ENCODE data around the gene NIPA2. TPM values are rescaled to one million over a fixed set of nuclear protein-coding genes. Genes with fewer than 3 reads are reported as not detected.
"Not testable (repeated sequence)": the region's sequence is repeated elsewhere in the genome, so short reads cannot be mapped to it uniquely, and the experiment has no call there.

Gene NIPA2
- total RNA-seq (10 to 100 TPM; 40.8 to 44.3 TPM), polyA plus RNA-seq (10 to 100 TPM; 35.9 to 44.8 (median 36.8) TPM), total RNA-seq (30.5 to 142 (median 66.1) reads per million in 6 experiments)

GRCh38 chr15:22838292-22839042 lies at the start of gene NIPA2:
Gene NIPA2, plus strand, starts transcription at chr15:22838666. Its CDS starts 13,066 bp downstream, at chr15:22851732.
- Mint-ChIP-seq H3K4me1 (peaks cover 17 to 38% (median 32%) of the 10 kb centered on the region in 4 donors), H3K27ac (peak within 1 kb of the TSS; percentile 83 to 97 (median 92)), H3K9me3 (no peaks in the 10 kb centered on the region), H3K4me3 (peak within 1 kb of the TSS; percentile 87 to 97 (median 93)), H3K27me3 (no peaks in the 10 kb centered on the region), H3K36me3 (peaks cover 0 to 24% (median 2%) of the 10 kb centered on the region in 3 donors)
- POLR2A ChIA-PET = interaction anchor here (0.5 to 1.2 kb wide), 5 partner anchors 29 to 216 kb away, joined by 3 to 6 read pairs (median 4); partner anchors contain the start of gene TUBGCP5
- ATAC-seq (peak; percentile 94 to 95), DNase-seq (peak; percentile 96 to 99 (median 98))

GRCh38 chr15:22794063-22794462 lies 44.4 kb upstream of the NIPA2 start:
- no peak for ATAC-seq
- Mint-ChIP-seq H3K27me3 (no peaks in the 10 kb centered on the region), H3K27ac (peak overlapping the region in 1 of 10 donors; percentile 54), H3K9me3 (peaks cover 0 to 5% (median 2%) of the 10 kb centered on the region in 9 donors), H3K4me1 (peaks cover 5 to 45% (median 30%) of the 10 kb centered on the region in 4 donors), H3K4me3 (peak overlapping the region in 1 of 10 donors; percentile 18), H3K36me3 (peaks cover 4% of the 10 kb centered on the region in 3 donors)
- POLR2A ChIA-PET = no interaction called here
- DNase-seq = no peak

- peak overlapping the region in 1 of 10 donors; percentile 54 for H3K27ac Mint-ChIP-seq
- no peak overlapping the region for H3K4me3 Mint-ChIP-seq
- H3K27me3 Mint-ChIP-seq = no peaks in the 10 kb centered on the region
- H3K4me1 Mint-ChIP-seq = peaks cover 6 to 44% (median 29%) of the 10 kb centered on the region in 4 donors
- H3K9me3 Mint-ChIP-seq = no peaks in the 10 kb centered on the region
- POLR2A ChIA-PET = no interaction called here
- DNase-seq (no peak), ATAC-seq (no peak)
- H3K36me3 Mint-ChIP-seq = peaks cover 0 to 4% (median 2%) of the 10 kb centered on the region in 3 donors
These were observed 43.8 kb upstream of the NIPA2 start for GRCh38 chr15:22794621-22795167.

GRCh38 chr15:22795206-22796063 lies 43.0 kb upstream of the NIPA2 start:
- ATAC-seq = no peak
- DNase-seq = no peak
- H3K4me1 Mint-ChIP-seq = peaks cover 6 to 49% (median 30%) of the 10 kb centered on the region in 4 donors
- H3K27ac Mint-ChIP-seq = peak overlapping the region in 3 of 10 donors; percentile 43 to 65 (median 45)
- no peak overlapping the region for H3K4me3 Mint-ChIP-seq
- H3K36me3 Mint-ChIP-seq = peaks cover 0 to 2% (median 2%) of the 10 kb centered on the region in 3 donors
- no peaks in the 10 kb centered on the region for H3K9me3 Mint-ChIP-seq
- no peaks in the 10 kb centered on the region for H3K27me3 Mint-ChIP-seq
- POLR2A ChIA-PET = no interaction called here

- POLR2A ChIA-PET = no interaction called here
- Mint-ChIP-seq H3K4me3 (no peak overlapping the region), H3K9me3 (no peaks in the 10 kb centered on the region), H3K36me3 (peaks cover 0 to 2% (median 0%) of the 10 kb centered on the region in 3 donors), H3K27me3 (no peaks in the 10 kb centered on the region), H3K27ac (peak overlapping the region in 5 of 10 donors; percentile 40 to 83 (median 66)), H3K4me1 (peaks cover 8 to 45% (median 30%) of the 10 kb centered on the region in 4 donors)
- ATAC-seq = no peak
- no peak for DNase-seq
These were observed 42.4 kb upstream of the NIPA2 start for GRCh38 chr15:22796079-22796478.

GRCh38 chr15:22799902-22800301 lies 38.6 kb upstream of the NIPA2 start:
- no peaks in the 10 kb centered on the region for H3K27me3 Mint-ChIP-seq
- POLR2A ChIA-PET = no interaction called here
- peaks cover 7 to 35% (median 17%) of the 10 kb centered on the region in 4 donors for H3K4me1 Mint-ChIP-seq
- no peaks in the 10 kb centered on the region for H3K9me3 Mint-ChIP-seq
- no peaks in the 10 kb centered on the region for H3K36me3 Mint-ChIP-seq
- peak overlapping the region in 1 of 10 donors; percentile 48 for H3K27ac Mint-ChIP-seq
- ATAC-seq (no peak), DNase-seq (no peak)
- no peak overlapping the region for H3K4me3 Mint-ChIP-seq

- H3K27ac Mint-ChIP-seq, H3K36me3 Mint-ChIP-seq, DNase-seq, POLR2A ChIA-PET, ATAC-seq, H3K9me3 Mint-ChIP-seq, H3K27me3 Mint-ChIP-seq, H3K4me3 Mint-ChIP-seq: not testable (repeated sequence)
- peaks cover 7 to 22% (median 16%) of the 10 kb centered on the region in 4 donors for H3K4me1 Mint-ChIP-seq
These were observed 35.5 kb upstream of the NIPA2 start for GRCh38 chr15:22803006-22803405.

- Mint-ChIP-seq H3K4me1 (peaks cover 6 to 28% (median 22%) of the 10 kb centered on the region in 4 donors), H3K27ac (no peak overlapping the region), H3K9me3 (no peaks in the 10 kb centered on the region), H3K4me3 (no peak overlapping the region), H3K27me3 (no peaks in the 10 kb centered on the region), H3K36me3 (no peaks in the 10 kb centered on the region)
- no peak for ATAC-seq
- POLR2A ChIA-PET = no interaction called here
- no peak for DNase-seq
These were observed 32.3 kb upstream of the NIPA2 start for GRCh38 chr15:22806156-22806555.

- POLR2A ChIA-PET = no interaction called here
- H3K4me1 Mint-ChIP-seq = peaks cover 4 to 26% (median 20%) of the 10 kb centered on the region in 4 donors
- H3K4me3 Mint-ChIP-seq = no peak overlapping the region
- H3K9me3 Mint-ChIP-seq = no peaks in the 10 kb centered on the region
- H3K27me3 Mint-ChIP-seq = no peaks in the 10 kb centered on the region
- DNase-seq (no peak), ATAC-seq (no peak)
- no peaks in the 10 kb centered on the region for H3K36me3 Mint-ChIP-seq
- peak overlapping the region in 1 of 10 donors; percentile 12 for H3K27ac Mint-ChIP-seq
These were observed 31.8 kb upstream of the NIPA2 start for GRCh38 chr15:22806664-22807063.

- H3K9me3 Mint-ChIP-seq, ATAC-seq, H3K27me3 Mint-ChIP-seq, DNase-seq, POLR2A ChIA-PET, H3K4me3 Mint-ChIP-seq, H3K36me3 Mint-ChIP-seq: not testable (repeated sequence)
- Mint-ChIP-seq H3K4me1 (peaks cover 4 to 19% (median 18%) of the 10 kb centered on the region in 4 donors), H3K27ac (peak overlapping the region in 1 of 10 donors; percentile 35)
These were observed 30.6 kb upstream of the NIPA2 start for GRCh38 chr15:22807831-22808230.

GRCh38 chr15:22808240-22808639 lies 30.2 kb upstream of the NIPA2 start:
- H3K4me3 Mint-ChIP-seq = no peak overlapping the region
- POLR2A ChIA-PET = no interaction called here
- H3K27me3 Mint-ChIP-seq = no peaks in the 10 kb centered on the region
- peak overlapping the region in 3 of 10 donors; percentile 34 to 75 (median 35) for H3K27ac Mint-ChIP-seq
- ATAC-seq (no peak), DNase-seq (no peak)
- H3K36me3 Mint-ChIP-seq = peaks cover 0 to 10% (median 0%) of the 10 kb centered on the region in 3 donors
- H3K9me3 Mint-ChIP-seq = no peaks in the 10 kb centered on the region
- H3K4me1 Mint-ChIP-seq = peaks cover 4 to 18% (median 17%) of the 10 kb centered on the region in 4 donors

GRCh38 chr15:22808761-22809280 lies 29.6 kb upstream of the NIPA2 start:
- Mint-ChIP-seq H3K27me3 (no peaks in the 10 kb centered on the region), H3K27ac (no peak overlapping the region), H3K9me3 (no peaks in the 10 kb centered on the region), H3K4me3 (no peak overlapping the region), H3K4me1 (peaks cover 4 to 18% (median 17%) of the 10 kb centered on the region in 4 donors), H3K36me3 (peaks cover 0 to 10% (median 2%) of the 10 kb centered on the region in 3 donors)
- DNase-seq (no peak), ATAC-seq (no peak)
- POLR2A ChIA-PET = no interaction called here

Data from naive thymus-derived CD8-positive, alpha-beta T cell (primary cell).